Progenitor cell of endocrine pancreas (in vitro differentiated cells): Measurements from ENCODE around the gene DACT2. TPM values are rescaled to one million over a fixed set of nuclear protein-coding genes. Genes with fewer than 3 reads are reported as not detected.

Source experiments
- DNase-seq: peaks from one replicate; pipeline ENCODE4 v3.0.0; 2021; ENCODE audit warnings: low spot score; ENCODE audit not compliant: unreplicated experiment
- H3K27ac Mint-ChIP-seq: 2 replicates; pipeline ENCODE4 v1.8.0; 2021; ENCODE audit warnings: mild to moderate bottlenecking, moderate library complexity, mixed read lengths
- H3K27me3 Mint-ChIP-seq: 2 replicates; pipeline ENCODE4 v1.8.0; 2021; ENCODE audit warnings: mixed read lengths
- H3K36me3 Mint-ChIP-seq: 2 replicates; pipeline ENCODE4 v1.8.0; 2022; ENCODE audit warnings: mixed read lengths; ENCODE audit not compliant: insufficient read depth
- H3K4me1 Mint-ChIP-seq: 2 replicates; pipeline ENCODE4 v1.8.0; 2021; ENCODE audit warnings: low read depth, mixed read lengths
- H3K4me3 Mint-ChIP-seq: 2 replicates; pipeline ENCODE4 v1.8.0; 2021; ENCODE audit warnings: low read depth, mild to moderate bottlenecking, moderate library complexity, mixed read lengths
- H3K9me3 Mint-ChIP-seq: 2 replicates; pipeline ENCODE4 v1.8.0; 2021; ENCODE audit warnings: low read depth, mixed read lengths
- total RNA-seq: library from RNA; stranded (reverse); gene quantifications from 2 replicates; pipeline ENCODE4 v1.2.1, GENCODE V29; 2021
- TF ChIP-seq, protein P1 (sequence below): fragments of 200-600 bp; sonication (generic); IDR thresholded peaks from one replicate; pipeline ENCODE4 v1.5.0; 2021; ENCODE audit warnings: antibody characterized with exemption, mild to moderate bottlenecking; ENCODE audit not compliant: unreplicated experiment

Gene DACT2
- total RNA-seq, 1 donor from 2014 or later, result 33.2 TPM

DNA sequence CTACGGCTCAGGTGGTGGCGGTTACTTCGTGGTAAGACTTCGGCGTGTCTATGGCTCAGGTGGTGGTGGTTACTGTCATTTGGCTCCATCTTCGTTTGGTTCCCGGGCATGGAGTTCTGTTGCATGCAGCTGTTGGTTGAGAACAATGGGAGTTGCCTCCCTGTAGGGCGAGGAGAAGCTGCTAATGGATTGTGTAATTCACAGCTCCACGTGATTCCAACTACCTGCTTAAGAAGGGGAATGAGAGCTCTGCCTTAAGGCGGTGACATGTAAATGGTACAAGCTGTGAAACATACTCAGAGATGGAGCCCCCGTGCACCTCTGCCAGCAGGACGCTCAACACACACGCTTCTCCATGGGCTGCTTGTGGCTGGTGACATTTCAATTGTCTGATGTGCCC is 12.4 kb upstream of the DACT2 start:
- Mint-ChIP-seq H3K36me3 (no peaks in the 10 kb centered on the region), H3K4me3 (no peak overlapping the region), H3K27ac (no peak overlapping the region), H3K4me1 (peaks cover 41% of the 10 kb centered on the region), H3K9me3 (no peaks in the 10 kb centered on the region), H3K27me3 (no peaks in the 10 kb centered on the region)
- DNase-seq, result no peak
- TF ChIP-seq, protein P1, sequence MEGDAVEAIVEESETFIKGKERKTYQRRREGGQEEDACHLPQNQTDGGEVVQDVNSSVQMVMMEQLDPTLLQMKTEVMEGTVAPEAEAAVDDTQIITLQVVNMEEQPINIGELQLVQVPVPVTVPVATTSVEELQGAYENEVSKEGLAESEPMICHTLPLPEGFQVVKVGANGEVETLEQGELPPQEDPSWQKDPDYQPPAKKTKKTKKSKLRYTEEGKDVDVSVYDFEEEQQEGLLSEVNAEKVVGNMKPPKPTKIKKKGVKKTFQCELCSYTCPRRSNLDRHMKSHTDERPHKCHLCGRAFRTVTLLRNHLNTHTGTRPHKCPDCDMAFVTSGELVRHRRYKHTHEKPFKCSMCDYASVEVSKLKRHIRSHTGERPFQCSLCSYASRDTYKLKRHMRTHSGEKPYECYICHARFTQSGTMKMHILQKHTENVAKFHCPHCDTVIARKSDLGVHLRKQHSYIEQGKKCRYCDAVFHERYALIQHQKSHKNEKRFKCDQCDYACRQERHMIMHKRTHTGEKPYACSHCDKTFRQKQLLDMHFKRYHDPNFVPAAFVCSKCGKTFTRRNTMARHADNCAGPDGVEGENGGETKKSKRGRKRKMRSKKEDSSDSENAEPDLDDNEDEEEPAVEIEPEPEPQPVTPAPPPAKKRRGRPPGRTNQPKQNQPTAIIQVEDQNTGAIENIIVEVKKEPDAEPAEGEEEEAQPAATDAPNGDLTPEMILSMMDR, result no peak

GRCh38 chr6:168331058-168331457 is 11.5 kb upstream of the DACT2 start:
- Mint-ChIP-seq H3K36me3 (no peaks in the 10 kb centered on the region), H3K9me3 (no peaks in the 10 kb centered on the region), H3K4me3 (no peak overlapping the region), H3K27ac (no peak overlapping the region), H3K4me1 (peaks cover 50% of the 10 kb centered on the region), H3K27me3 (no peaks in the 10 kb centered on the region)
- no peak for DNase-seq
- TF ChIP-seq, protein P1, result no peak

- no peak for DNase-seq
- H3K4me3 Mint-ChIP-seq, result no peak overlapping the region
- TF ChIP-seq, protein P1, result no peak
- H3K36me3 Mint-ChIP-seq, result no peaks in the 10 kb centered on the region
- no peaks in the 10 kb centered on the region for H3K27me3 Mint-ChIP-seq
- peaks cover 56% of the 10 kb centered on the region for H3K4me1 Mint-ChIP-seq
- no peak overlapping the region for H3K27ac Mint-ChIP-seq
- no peaks in the 10 kb centered on the region for H3K9me3 Mint-ChIP-seq
Observed at GRCh38 chr6:168330403-168330802, 10.8 kb upstream of the DACT2 start.

- DNase-seq, result no peak
- Mint-ChIP-seq H3K27me3 (no peaks in the 10 kb centered on the region), H3K36me3 (peaks cover 1% of the 10 kb centered on the region), H3K27ac (no peak overlapping the region), H3K4me3 (no peak overlapping the region), H3K4me1 (peaks cover 42% of the 10 kb centered on the region), H3K9me3 (peaks cover 3% of the 10 kb centered on the region)
- TF ChIP-seq, protein P1, result no peak
Observed at GRCh38 chr6:168328086-168328485, 8.5 kb upstream of the DACT2 start.

- no peak for DNase-seq
Observed at GRCh38 chr6:168326294-168327261, 7.0 kb upstream of the DACT2 start.

More at GRCh38 chr6:168326294-168327261, 7.0 kb upstream of the DACT2 start:
- Mint-ChIP-seq H3K4me1 (peaks cover 42% of the 10 kb centered on the region), H3K9me3 (peaks cover 3% of the 10 kb centered on the region), H3K36me3 (peaks cover 1% of the 10 kb centered on the region), H3K27ac (peak overlapping the region; percentile 91), H3K4me3 (peak overlapping the region; percentile 24), H3K27me3 (no peaks in the 10 kb centered on the region)
- TF ChIP-seq, protein P1, result no peak
